Panc1 (cell line): ENCODE data around the gene ABTB2. TPM values are rescaled to one million over a fixed set of nuclear protein-coding genes. Genes with fewer than 3 reads are reported as not detected.
A peak's percentile ranks its signal among the peaks of the same experiment; 100 is the strongest.

Source experiments
- ATAC-seq: fragments of 200-7000 bp; cut with Tn5 transposase; 2 replicates; pipeline ENCODE4 v1.9.1; 2020; ENCODE audit warnings: mild to moderate bottlenecking, moderate library complexity
- BruUV-seq: library from RNA; stranded (reverse); fragments of 400-500 nt; replicated peaks from 2 replicates; lab custom pipeline; 2021; lab: Mats Ljungman, UMichigan
- CTCF ChIA-PET: fragments of 300-600 bp; sonication (Branson Sonifier 250); formaldehyde crosslinking; loops from one replicate; lab custom pipeline; 2022; ENCODE audit warnings: antibody characterized with exemption; lab: Charles Lee
- POLR2A ChIA-PET: fragments of 300-600 bp; sonication (Branson Sonifier 250); formaldehyde crosslinking; loops from one replicate; lab custom pipeline; 2022; ENCODE audit warnings: antibody characterized with exemption; lab: Charles Lee
- DNase-seq: peaks from one replicate; pipeline ENCODE4 v3.0.0-alpha.2; 2010; ENCODE audit warnings: low read depth, low spot score
- H3K27ac ChIP-seq: 2 replicates; pipeline ENCODE4 v1.5.1; 2011; ENCODE audit warnings: mild to moderate bottlenecking, low read length, inconsistent platforms
- H3K27me3 ChIP-seq: fragments of 200-500 bp; sonication (Bioruptor generic); 2 replicates; pipeline ENCODE4 v1.6.0; 2014; ENCODE audit warnings: low read length, inconsistent platforms; ENCODE audit not compliant: control insufficient read depth, insufficient read depth
- H3K36me3 ChIP-seq: fragments of 200-500 bp; sonication (Bioruptor generic); 2 replicates; pipeline ENCODE4 v1.5.1; 2014; ENCODE audit warnings: inconsistent platforms, mild to moderate bottlenecking, low read length, moderate library complexity; ENCODE audit not compliant: control insufficient read depth, insufficient read depth
- H3K4me1 ChIP-seq: 2 replicates; pipeline ENCODE4 v1.5.1; 2011; ENCODE audit warnings: inconsistent platforms, mild to moderate bottlenecking, low read length, moderate library complexity; ENCODE audit not compliant: control insufficient read depth, insufficient read depth
- H3K4me3 ChIP-seq, 2 experiments: 2 replicates each; pipeline ENCODE4 v1.5.1; 2011 to 2012; ENCODE audit warnings: low read depth in 2 of 2, low read length in 2 of 2, mild to moderate bottlenecking in 2 of 2, inconsistent platforms in 1 of 2, moderate library complexity in 1 of 2
- H3K9me3 ChIP-seq: fragments of 200-500 bp; sonication (Bioruptor generic); 2 replicates; pipeline ENCODE4 v1.5.1; 2014; ENCODE audit warnings: low read depth, mild to moderate bottlenecking, inconsistent platforms, low read length, moderate library complexity; ENCODE audit not compliant: control insufficient read depth, insufficient read depth
- POLR2AphosphoS5 ChIP-seq: IDR thresholded peaks from 2 replicates; pipeline ENCODE4 v1.6.1; 2012; ENCODE audit warnings: mild to moderate bottlenecking, low read depth, low read length, moderate library complexity
- SIN3A ChIP-seq: IDR thresholded peaks from 2 replicates; pipeline ENCODE4 v1.6.1; 2012; ENCODE audit warnings: low read depth, mild to moderate bottlenecking, low read length, moderate library complexity, borderline replicate concordance; ENCODE audit not compliant: insufficient read depth
- TCF7L2 ChIP-seq: IDR thresholded peaks from 2 replicates; pipeline ENCODE4 v1.6.1; 2011; ENCODE audit warnings: mild to moderate bottlenecking, low read depth, low read length, inconsistent platforms
- in situ Hi-C: cut with HindIII; loops from 2 replicates; pipeline ENCODE4 v1.10.0; 2016; ENCODE audit warnings: low sequenced_read_pairs, low pct_unique_long_range_greater_than_20kb
- intact Hi-C: fragments of 100-400 bp; cut with micrococcal nuclease; formaldehyde crosslinking; loops from one replicate; pipeline ENCODE4 v1.10.0; 2022; ENCODE audit not compliant: unreplicated experiment
- total RNA-seq: library from RNA; stranded (reverse); gene quantifications from one replicate; pipeline ENCODE4 v1.2.1, GENCODE V29; 2021; ENCODE audit not compliant: unreplicated experiment
- TF ChIP-seq, protein P1 (sequence below): fragments of 450-650 bp; IDR thresholded peaks from 2 replicates; pipeline ENCODE4 v1.5.1; 2017; ENCODE audit warnings: mild to moderate bottlenecking
- TF ChIP-seq, protein P2 (sequence below), 2 experiments: IDR thresholded peaks; 2 replicates each; pipeline ENCODE4 v1.6.1; 2011 to 2012; ENCODE audit warnings: low read depth in 2 of 2, control low read depth in 1 of 2, low read length in 1 of 2, mild to moderate bottlenecking in 1 of 2, moderate library complexity in 1 of 2; ENCODE audit not compliant: insufficient read depth in 1 of 2

Gene ABTB2
- total RNA-seq, 1 experiment from 2014 or later, result 22.7 TPM

DNA sequence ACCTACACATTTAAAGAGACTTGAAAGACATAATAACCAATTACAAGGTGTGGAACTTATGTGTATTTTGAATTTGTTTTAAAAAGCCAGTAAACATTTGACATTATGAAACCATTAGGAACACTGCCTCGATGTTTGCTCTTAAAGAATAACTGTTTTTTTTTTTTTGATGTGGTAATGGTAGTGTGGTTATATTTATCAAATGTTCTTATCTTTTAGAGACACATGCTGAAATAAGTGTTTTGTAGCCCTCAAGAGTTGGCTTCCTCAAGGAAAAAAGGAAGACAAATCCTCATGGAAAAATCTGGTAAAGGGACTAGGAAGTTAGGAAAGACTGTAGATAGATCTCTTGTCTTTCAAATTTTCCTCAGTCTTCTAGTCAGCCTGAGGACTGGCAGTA lies 2.2 kb upstream of the ABTB2 start:
- in situ Hi-C loops, result no loop called here
- BruUV-seq, result no TSS peak

DNA sequence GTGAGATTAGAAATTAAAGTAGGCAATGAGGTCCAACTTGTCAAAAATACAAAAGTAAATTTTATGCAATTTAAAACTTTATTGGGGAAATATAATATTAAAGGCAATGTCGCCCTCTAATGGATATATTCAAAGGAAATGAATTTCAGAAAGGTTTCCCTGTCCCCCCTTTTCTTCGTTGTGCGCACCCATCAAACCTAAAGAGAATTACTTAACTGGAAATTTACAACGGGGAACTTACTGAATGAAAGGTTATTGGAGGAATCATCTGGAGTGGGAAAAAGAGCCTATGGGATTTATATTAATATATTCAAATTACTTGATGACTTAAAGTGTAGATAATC lies 1.7 kb upstream of the ABTB2 start:
- intact Hi-C loops, result loop anchor here (1.0 to 5.0 kb wide), 3 partner anchors 185 to 538 kb away; no protein-coding TSS in a partner anchor
- ATAC-seq (no peak), DNase-seq (no peak)
- no peaks in the 10 kb centered on the region for H3K27me3 ChIP-seq
- no peaks in the 10 kb centered on the region for H3K9me3 ChIP-seq
- ChIA-PET POLR2A (no interaction called here), CTCF (no interaction called here)
- BruUV-seq, result no TSS peak
- in situ Hi-C loops, result no loop called here
- peak overlapping the region; percentile 66 to 89 for H3K4me3 ChIP-seq
- H3K4me1 ChIP-seq, result peaks cover 20% of the 10 kb centered on the region
- peak overlapping the region; percentile 86 for H3K27ac ChIP-seq
- no peaks in the 10 kb centered on the region for H3K36me3 ChIP-seq
- TF ChIP-seq POLR2AphosphoS5 (no peak), TCF7L2 (no peak)
- TF ChIP-seq, protein P1, sequence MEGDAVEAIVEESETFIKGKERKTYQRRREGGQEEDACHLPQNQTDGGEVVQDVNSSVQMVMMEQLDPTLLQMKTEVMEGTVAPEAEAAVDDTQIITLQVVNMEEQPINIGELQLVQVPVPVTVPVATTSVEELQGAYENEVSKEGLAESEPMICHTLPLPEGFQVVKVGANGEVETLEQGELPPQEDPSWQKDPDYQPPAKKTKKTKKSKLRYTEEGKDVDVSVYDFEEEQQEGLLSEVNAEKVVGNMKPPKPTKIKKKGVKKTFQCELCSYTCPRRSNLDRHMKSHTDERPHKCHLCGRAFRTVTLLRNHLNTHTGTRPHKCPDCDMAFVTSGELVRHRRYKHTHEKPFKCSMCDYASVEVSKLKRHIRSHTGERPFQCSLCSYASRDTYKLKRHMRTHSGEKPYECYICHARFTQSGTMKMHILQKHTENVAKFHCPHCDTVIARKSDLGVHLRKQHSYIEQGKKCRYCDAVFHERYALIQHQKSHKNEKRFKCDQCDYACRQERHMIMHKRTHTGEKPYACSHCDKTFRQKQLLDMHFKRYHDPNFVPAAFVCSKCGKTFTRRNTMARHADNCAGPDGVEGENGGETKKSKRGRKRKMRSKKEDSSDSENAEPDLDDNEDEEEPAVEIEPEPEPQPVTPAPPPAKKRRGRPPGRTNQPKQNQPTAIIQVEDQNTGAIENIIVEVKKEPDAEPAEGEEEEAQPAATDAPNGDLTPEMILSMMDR, result peak; percentile 71

More for the DNA sequence above, 2.2 kb upstream of the ABTB2 start:
- no peak for DNase-seq
- Histone ChIP-seq H3K9me3 (no peaks in the 10 kb centered on the region), H3K27ac (peak overlapping the region; percentile 86), H3K27me3 (no peaks in the 10 kb centered on the region), H3K36me3 (no peaks in the 10 kb centered on the region), H3K4me3 (no peak overlapping the region), H3K4me1 (peaks cover 16% of the 10 kb centered on the region)
- intact Hi-C loops, result no loop called here
- ATAC-seq, result no peak
- TF ChIP-seq SIN3A (no peak), TCF7L2 (no peak), POLR2AphosphoS5 (no peak)
- TF ChIP-seq, protein P2, sequence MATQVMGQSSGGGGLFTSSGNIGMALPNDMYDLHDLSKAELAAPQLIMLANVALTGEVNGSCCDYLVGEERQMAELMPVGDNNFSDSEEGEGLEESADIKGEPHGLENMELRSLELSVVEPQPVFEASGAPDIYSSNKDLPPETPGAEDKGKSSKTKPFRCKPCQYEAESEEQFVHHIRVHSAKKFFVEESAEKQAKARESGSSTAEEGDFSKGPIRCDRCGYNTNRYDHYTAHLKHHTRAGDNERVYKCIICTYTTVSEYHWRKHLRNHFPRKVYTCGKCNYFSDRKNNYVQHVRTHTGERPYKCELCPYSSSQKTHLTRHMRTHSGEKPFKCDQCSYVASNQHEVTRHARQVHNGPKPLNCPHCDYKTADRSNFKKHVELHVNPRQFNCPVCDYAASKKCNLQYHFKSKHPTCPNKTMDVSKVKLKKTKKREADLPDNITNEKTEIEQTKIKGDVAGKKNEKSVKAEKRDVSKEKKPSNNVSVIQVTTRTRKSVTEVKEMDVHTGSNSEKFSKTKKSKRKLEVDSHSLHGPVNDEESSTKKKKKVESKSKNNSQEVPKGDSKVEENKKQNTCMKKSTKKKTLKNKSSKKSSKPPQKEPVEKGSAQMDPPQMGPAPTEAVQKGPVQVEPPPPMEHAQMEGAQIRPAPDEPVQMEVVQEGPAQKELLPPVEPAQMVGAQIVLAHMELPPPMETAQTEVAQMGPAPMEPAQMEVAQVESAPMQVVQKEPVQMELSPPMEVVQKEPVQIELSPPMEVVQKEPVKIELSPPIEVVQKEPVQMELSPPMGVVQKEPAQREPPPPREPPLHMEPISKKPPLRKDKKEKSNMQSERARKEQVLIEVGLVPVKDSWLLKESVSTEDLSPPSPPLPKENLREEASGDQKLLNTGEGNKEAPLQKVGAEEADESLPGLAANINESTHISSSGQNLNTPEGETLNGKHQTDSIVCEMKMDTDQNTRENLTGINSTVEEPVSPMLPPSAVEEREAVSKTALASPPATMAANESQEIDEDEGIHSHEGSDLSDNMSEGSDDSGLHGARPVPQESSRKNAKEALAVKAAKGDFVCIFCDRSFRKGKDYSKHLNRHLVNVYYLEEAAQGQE (IDR thresholded peaks at IDR 0.05; ENCODE audit: insufficient read depth in 1 of 2, low read depth in 2 of 2, low read length in 1 of 2), result no peak
- TF ChIP-seq, protein P1, result no peak
- CTCF ChIA-PET, result no interaction called here
- POLR2A ChIA-PET, result no interaction called here
